NCI-H748 (cell line): Measurements from ENCODE around the gene ERBB2.
"Not testable (repeated sequence)": the region's sequence is repeated elsewhere in the genome, so short reads cannot be mapped to it uniquely, and the experiment has no call there.

Experiments
- DNase-seq: peaks from one replicate; lab custom pipeline; 2025; ENCODE audit not compliant: unreplicated experiment; lab: John Stamatoyannopoulos, UW

Gene ERBB2

DNA sequence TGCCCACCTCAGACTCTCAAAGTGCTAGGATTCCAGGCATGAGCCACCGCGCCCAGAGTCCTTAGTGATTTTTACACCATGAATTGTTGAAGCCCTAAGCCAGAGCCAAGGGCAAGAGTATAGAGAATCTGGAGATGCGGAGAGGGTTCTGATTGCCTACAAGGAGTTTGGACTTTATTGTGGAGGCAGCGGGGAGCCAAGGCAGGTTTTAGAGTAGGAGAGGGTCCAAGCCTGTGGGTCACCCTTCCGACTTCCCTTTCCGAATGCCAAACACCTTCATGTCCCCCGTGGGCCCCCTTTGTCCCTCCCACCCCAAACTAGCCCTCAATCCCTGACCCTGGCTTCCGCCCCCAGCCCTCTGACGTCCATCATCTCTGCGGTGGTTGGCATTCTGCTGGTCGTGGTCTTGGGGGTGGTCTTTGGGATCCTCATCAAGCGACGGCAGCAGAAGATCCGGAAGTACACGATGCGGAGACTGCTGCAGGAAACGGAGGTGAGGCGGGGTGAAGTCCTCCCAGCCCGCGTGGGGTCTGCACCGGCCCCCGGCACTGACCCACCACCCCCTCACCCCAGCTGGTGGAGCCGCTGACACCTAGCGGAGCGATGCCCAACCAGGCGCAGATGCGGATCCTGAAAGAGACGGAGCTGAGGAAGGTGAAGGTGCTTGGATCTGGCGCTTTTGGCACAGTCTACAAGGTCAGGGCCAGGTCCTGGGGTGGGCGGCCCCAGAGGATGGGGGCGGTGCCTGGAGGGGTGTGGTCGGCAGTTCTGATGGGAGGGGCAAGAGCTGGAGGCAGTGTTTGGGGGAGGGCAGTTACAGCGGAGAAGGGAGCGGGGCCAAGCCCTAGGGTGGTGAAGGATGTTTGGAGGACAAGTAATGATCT is 23.3 kb downstream of the ERBB2 start:
- DNase-seq, result no peak

DNA sequence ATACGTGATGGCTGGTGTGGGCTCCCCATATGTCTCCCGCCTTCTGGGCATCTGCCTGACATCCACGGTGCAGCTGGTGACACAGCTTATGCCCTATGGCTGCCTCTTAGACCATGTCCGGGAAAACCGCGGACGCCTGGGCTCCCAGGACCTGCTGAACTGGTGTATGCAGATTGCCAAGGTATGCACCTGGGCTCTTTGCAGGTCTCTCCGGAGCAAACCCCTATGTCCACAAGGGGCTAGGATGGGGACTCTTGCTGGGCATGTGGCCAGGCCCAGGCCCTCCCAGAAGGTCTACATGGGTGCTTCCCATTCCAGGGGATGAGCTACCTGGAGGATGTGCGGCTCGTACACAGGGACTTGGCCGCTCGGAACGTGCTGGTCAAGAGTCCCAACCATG is 24.9 kb downstream of the ERBB2 start:
- no peak for DNase-seq

DNA sequence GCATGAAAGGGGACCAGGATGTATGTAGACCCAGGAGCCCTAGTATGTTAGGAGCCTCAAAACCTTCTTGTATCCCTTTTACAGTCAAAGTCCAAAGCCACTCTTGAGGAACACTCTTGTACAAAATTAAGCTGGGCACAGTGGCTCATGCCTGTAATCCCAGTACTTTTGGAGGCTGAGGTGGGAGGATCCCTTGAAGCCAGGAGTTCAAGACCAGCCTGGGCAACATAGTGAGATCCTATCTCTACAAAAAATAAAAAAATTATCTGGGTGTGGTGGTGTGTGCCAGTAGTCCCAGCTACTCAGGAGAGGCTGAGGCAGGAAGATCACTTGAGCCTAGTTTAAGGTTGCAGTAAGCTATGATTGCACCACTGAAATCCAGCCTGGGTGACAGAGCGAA is 26.1 kb downstream of the ERBB2 start:
- DNase-seq, result not testable (repeated sequence)

DNA sequence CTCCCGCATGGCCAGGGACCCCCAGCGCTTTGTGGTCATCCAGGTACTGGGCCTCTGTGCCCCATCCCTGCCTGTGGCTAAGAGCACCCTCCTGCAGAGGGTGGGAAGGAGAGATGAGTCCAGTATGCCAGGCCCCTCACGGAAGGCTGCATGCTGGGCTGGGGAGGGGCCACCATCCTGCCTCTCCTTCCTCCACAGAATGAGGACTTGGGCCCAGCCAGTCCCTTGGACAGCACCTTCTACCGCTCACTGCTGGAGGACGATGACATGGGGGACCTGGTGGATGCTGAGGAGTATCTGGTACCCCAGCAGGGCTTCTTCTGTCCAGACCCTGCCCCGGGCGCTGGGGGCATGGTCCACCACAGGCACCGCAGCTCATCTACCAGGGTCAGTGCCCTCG is 26.8 kb downstream of the ERBB2 start:
- DNase-seq, result no peak

DNA sequence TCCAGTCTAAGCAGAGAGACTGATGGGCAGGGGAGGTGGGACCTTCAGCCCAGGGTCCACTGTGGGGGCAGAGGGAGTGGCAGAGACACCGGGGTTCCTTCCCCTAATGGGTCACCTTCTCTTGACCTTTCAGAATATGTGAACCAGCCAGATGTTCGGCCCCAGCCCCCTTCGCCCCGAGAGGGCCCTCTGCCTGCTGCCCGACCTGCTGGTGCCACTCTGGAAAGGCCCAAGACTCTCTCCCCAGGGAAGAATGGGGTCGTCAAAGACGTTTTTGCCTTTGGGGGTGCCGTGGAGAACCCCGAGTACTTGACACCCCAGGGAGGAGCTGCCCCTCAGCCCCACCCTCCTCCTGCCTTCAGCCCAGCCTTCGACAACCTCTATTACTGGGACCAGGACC is 27.7 kb downstream of the ERBB2 start:
- no peak for DNase-seq

DNA sequence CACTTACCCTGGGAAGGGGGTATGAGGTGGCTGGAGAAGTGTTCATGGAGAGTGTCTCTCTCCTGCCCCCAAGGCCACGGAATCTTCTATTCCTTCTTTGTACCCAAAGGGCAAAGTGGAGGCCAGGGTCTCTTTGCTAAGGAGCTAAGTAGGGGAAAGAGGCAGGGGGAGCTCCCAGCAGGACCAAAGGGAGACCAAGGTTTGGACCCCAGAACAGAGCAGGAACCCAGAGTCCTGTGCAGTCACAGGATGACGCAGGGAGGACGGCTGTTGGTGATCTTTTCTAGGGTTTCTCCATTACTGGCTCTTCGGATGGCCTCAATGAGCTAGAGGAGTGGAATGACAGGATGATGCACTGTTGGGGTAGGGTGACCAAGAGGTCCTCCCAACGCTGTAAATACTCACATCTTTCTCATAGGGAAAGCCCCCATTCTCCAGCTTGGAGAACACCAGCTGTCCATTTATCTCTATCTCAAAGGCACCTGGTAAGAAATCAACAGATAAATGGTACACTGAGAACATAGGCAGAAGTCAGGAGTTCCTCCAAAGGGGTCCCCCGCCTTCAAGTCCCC is 29.5 kb downstream of the ERBB2 start:
- no peak for DNase-seq

DNA sequence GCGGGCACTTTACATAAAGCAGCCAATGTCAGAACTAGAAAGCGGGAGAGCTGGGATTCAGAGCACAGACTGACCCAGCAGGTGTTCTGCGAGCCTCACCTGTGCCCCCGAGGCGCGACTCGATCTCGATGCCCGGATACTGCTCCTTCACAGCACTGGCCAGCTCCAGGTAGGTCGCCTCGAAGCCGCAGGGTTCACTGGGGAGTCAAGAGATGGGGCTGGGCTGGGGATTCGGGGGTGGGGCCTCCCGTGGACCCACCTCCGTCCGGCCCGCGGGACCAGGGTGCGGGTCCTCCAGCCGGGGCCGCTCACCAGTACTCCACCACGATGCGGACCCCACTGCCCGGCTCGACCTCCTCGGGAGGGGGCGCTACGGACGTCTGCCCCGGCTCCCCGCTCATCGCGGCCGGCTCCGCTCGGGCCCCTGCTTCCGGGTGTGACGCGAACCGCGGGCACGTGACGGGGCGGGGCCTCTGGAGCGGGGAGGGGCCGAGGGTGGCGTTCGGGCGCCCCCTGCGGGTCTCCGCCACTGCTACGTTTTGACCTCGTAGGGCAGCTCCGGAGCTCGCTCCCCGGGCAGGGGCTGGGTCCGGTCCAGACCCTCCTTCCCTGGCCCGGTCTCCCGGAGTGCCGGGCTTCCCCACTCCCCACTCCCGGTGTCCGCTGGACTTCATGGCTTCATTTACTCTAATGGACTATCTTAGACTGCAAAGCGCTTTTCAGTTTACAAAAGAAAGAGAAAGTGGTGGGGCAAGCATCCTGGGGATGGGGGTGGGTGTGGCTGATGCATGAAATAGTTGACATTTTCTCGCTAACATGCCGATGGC is 30.4 kb downstream of the ERBB2 start, which contains the start of gene MIEN1:
Gene MIEN1, minus strand, starts transcription at position 438 of the 827 bp plus-strand sequence. Its CDS starts 37 bp downstream, at position 401.
- peak; percentile 81 for DNase-seq

DNA sequence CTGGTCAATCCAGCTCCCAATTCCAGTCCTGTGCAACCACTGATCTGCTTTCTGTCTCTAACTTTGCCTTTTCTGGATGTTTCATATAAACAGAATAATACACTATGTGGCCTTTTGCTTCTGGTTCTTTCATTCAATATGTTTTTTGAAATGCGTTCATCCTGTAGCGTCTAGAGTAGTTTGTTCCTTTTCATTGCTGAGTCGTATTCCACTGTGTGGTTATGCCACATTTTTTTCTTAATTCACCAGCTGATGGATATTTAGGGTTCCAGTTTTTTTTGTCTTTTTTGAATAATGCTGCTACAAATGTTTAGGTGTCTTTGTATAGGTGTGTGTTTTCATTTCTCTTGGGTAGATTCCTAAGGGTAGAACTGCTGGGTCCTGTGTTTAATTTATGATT is 32.7 kb downstream of the ERBB2 start:
- no peak for DNase-seq

DNA sequence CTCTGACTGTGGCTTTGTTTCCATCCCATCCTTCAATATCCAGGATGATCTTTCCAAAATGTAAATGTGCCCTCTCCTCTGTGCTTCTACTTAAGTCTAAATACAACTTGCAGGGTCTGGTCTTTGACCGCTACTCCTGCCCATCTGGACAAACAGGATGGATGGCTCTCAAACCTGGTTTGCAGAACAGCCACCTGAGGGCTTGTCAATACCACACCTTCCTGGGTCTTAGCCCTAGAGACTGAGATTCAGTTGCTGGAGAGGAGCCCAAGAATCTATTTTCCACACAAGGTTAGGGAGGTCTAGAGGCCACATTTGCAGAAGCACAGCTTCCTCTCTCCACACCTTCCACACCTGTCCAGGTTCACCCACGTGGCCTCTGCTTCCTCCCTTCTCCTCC is 36.0 kb downstream of the ERBB2 start:
- no peak for DNase-seq

DNA sequence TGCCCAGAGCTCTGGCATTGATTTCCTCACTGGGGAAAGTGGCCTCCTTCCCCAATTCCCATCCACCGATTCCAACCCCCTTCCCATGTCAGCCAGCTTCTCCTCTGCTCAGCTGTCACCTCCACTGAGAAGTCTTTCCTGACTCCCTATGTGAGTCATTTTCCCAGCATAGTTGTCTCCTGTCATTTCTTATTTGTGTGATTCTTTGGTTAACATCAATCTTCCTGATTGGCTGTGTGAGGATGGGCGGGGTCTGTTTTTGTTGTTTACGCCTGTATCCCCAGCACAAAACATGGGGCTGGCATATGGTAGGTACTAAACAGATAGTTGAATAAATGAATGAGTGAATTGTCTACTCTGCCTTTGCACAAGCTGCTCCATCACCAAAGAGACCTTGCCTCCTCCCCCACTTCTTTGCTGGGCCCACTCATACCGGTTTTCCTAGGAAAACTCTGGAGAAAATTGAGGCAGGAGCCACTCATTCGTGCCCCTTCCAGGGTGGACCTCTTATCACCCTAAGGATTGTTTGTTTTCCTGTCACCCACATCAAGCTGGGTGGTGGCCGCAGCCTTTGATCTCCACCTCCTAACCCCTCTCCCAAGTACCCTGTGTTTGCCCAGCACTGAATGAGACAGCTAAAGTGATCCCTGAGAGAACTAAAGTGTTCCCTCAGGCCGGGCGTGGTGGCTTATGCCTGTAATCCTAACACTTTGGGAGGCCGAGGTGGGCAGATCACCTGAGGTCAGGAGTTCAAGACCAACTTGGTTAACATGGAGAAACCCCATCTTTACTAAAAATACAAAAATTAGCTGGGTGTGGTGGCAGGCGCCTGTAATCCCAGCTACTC is 36.7 kb downstream of the ERBB2 start:
- no peak for DNase-seq

DNA sequence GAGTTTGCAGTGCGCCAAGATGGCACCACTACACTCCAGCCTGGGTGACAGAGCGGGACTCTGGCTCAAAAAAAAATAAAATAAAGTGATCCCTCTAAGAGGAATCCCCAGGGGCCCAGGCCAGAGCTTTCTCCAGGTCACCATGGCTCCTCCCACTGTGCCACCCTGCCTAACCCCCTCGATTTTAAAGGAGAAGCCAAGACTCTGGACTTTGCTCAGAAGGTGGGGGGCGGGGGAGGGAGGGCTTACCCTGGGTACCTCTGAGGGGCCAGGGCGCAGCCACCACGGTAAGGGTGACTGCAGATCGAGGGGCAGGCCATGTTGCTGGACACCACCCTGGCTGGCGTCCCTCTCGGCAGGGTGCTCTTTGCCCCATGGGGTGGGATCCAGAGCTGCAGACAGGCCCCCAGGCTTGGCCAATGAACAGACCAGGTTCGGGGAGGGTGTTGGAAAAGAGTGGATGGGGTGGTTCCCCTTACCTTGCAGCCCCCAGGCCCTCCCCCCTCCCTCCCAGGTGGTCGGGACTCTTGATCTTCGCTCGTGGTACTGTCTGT is 37.4 kb downstream of the ERBB2 start:
- no peak for DNase-seq

DNA sequence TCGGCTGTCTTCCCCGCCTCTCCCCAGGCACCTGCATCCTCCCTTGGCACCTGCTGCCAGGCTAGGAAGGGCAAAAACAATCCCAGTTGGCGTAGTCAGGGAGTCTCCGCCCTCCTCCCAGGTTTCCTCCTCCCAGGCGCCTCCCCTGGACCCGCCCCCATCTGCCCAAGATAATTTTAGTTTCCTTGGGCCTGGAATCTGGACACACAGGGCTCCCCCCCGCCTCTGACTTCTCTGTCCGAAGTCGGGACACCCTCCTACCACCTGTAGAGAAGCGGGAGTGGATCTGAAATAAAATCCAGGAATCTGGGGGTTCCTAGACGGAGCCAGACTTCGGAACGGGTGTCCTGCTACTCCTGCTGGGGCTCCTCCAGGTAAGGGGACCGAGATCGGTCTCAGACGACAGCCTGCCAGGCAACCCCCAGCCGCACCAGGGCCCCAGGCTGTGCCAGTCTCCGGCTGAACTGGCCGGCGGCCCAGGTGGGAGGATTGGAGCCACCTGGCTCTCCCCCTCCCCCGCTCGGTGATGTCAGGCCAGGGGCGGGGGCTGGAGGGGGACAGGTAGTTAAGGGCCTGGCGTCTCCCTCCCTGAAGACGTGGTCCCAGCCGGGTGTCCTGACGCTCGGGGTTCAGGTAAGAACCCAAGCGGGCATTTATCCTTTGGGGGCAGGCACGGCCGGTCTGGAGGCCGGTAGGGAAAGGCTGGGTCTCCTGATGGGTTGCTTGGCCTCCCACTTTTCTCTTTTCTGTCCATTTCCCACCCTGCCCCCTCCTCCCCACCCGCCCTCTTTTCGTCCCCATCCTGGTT is 38.1 kb downstream of the ERBB2 start, which contains the start of gene GRB7:
Gene GRB7, plus strand, starts transcription at position 179 of the 808 bp plus-strand sequence. CDS start 4,364 bp downstream, outside the sequence.
- DNase-seq, result peak; percentile 89

DNA sequence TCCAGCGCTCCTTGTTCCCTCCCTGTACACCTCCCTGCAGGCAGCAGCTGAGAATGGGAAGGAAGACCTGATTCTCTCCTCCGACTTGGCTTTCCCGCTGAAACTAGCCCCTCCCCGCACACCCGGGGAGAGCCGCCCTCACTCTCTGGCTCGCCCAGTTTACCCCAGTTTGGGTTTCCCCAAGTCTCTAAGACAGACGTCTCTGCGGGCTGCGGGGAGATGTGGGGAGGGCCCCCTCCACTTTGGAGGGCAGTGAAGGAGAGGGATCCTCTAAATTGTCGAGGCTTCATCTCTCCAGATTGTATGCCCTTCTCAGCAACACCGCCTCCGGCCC is 38.7 kb downstream of the ERBB2 start:
- DNase-seq, result peak; percentile 80

DNA sequence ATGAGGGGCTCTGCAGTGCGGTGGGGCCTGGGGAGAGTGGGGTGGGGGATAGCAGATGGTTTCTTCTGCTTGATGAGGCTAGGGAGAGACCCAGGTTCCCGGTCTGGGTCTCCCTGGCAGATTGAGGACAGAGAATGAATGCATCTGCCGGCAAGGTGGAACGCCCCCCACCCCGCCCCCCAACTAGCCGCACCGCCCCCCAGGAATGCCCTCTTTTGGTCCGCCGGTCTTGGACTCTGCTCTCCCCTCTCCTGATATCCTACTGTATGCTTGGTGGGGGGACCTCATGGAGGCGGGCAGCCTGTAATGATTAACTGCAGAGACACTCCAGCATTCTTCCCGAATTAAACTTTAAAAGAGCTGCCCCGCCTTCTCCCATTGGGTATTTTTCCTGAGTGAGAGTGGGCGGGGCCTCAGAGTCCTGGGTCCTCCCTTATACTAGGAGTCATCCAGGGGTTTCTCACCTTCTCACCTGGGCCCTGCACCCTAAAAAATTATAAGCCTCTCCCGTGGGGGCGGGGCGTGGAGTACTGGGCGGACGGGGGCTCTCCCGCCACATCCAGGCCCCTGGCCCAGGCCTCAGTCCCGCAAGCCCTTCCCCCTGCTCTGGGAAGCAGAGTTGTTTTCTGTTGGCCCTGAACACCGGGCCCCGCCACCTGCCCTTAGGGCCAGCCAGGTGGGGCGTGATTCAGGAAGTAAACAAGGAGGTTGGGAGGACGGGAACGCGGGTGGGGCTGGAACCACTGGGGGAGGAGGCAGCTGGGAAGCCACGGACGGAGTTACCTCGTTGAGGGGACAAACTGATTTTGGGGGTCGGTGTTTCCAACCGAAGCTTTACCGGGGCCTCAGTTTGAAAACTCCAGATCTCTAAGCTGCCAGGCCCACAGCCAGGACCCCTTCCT is 39.4 kb downstream of the ERBB2 start:
- DNase-seq, result peak; percentile 84

DNA sequence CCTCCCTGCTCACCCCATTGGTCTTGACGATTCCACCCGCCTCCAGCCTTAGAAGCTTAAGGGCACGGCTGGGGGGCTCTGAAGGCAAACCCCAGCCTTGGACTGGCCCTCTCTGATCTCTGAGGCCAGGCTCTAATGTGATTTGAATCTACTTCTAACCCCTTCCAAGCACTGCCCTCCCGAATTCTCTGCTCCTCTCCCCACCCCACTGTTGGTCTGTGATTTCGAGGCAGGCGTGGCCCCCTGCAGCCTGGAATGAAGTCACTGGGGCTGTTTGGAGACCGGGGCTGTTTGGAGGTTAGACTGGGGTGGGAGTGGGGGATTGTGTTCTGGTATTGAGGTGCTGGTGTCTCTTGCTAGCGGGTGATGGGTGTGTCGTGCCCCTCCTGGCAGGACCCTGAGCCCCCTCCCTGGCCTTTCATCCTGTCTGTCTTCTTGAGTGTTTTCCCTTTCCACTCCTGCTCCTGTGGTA is 40.1 kb downstream of the ERBB2 start:
- peak; percentile 43 for DNase-seq

DNA sequence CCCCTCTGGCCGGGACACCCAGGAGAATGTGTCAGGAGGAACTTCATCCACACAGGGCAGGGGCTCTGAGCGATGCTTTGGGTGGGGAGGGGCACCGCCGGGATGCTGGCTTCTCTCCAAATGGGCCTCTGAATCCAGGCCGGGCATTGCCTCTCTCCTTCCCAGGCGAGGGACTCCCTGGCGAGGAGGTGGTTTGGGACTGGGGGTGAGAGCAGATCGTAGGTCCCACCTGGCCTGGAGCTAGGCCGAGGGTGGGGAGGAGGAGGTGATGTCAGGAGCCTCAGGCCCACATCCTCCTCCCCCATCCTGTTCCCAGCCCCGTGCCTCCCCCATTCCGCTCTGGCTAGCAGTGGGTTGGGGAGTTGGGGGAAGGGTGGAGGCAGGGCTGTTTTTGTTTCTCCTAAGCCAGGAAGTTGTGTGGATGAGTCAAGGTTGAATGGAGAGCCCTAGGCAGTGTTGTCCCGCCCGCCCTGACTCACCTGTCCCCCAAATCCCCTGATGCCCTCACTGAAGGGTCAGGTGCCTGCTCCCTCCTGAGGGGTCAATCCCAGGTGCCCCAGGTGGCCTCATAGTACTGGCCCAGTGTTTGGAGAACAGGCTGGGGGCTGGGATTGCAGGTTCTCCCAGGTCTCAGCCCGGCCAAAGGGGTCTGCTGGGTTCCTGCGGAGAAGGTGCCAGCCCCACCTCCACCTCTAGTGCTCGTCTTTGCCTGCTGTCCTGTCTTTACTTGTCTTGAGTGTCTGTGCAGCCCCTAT is 40.7 kb downstream of the ERBB2 start:
- DNase-seq, result no peak

DNA sequence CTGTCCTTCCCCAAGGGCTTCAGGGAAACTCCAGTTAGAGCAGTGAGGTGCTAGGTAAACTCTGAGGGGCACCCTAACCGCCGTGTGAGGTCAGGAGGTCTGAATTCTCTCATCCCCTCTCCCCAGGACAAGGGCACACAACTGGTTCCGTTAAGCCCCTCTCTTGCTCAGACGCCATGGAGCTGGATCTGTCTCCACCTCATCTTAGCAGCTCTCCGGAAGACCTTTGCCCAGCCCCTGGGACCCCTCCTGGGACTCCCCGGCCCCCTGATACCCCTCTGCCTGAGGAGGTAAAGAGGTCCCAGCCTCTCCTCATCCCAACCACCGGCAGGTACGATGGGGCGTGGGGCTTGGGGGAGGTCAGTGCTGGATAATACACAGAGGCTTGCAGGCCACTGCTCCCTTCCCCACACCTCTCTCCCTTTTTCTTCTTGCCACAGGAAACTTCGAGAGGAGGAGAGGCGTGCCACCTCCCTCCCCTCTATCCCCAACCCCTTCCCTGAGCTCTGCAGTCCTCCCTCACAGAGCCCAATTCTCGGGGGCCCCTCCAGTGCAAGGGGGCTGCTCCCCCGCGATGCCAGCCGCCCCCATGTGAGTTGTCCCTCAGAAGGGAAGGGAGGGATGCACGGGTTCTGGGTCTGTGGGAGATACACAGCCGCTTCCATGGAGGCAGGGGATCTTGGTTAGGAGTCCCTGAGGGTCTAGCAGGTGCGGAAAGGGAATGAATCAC is 42.4 kb downstream of the ERBB2 start:
- no peak for DNase-seq
